CD14-positive monocyte (primary cell): ENCODE measurements around the gene SERPINF2. TPM values are rescaled to one million over a fixed set of nuclear protein-coding genes. Genes with fewer than 3 reads are reported as not detected.

Source experiments
- DNase-seq, 3 donors: peaks; one replicate each; pipeline ENCODE4 v3.0.0-alpha.2; 2011 to 2022
- H2AFZ ChIP-seq: 2 replicates; pipeline ENCODE4 v1.6.0; 2012; ENCODE audit warnings: mild to moderate bottlenecking, low read depth, low read length, inconsistent platforms; ENCODE audit not compliant: insufficient read depth, poor library complexity, severe bottlenecking
- H3K27ac ChIP-seq, 2 donors: 1 replicate in 1 of 2; 2 replicates in 1 of 2; pipeline ENCODE4 v1.5.1; 2012 to 2013; ENCODE audit warnings: low read length in 2 of 2, control low read depth in 1 of 2, inconsistent platforms in 1 of 2, low read depth in 1 of 2, mild to moderate bottlenecking in 1 of 2
- H3K27me3 ChIP-seq, 2 donors: one replicate each; pipeline versions ENCODE4 v1.6.0 to v1.6.1; 2011 to 2013; ENCODE audit warnings: low read length in 2 of 2; ENCODE audit not compliant: control insufficient read depth in 2 of 2, insufficient read depth in 2 of 2
- H3K36me3 ChIP-seq, 2 donors: replicated peaks in 1 of 2; 1 replicate in 1 of 2; 2 replicates in 1 of 2; pipeline versions ENCODE4 v1.5.1 to v1.6.1; 2012 to 2013; ENCODE audit warnings: low read length in 2 of 2, control low read depth in 1 of 2, inconsistent platforms in 1 of 2, mild to moderate bottlenecking in 1 of 2; ENCODE audit not compliant: insufficient read depth in 2 of 2, control insufficient read depth in 1 of 2
- H3K4me1 ChIP-seq, 2 donors: 1 replicate in 1 of 2; 2 replicates in 1 of 2; pipeline versions ENCODE4 v1.5.1 to v1.6.1; 2012 to 2013; ENCODE audit warnings: low read length in 2 of 2, control low read depth in 1 of 2, inconsistent platforms in 1 of 2, mild to moderate bottlenecking in 1 of 2, moderate library complexity in 1 of 2; ENCODE audit not compliant: insufficient read depth in 2 of 2, control insufficient read depth in 1 of 2
- H3K4me2 ChIP-seq: replicated peaks from 2 replicates; pipeline ENCODE3; 2012; ENCODE audit warnings: low read length, moderate library complexity, mild to moderate bottlenecking; ENCODE audit not compliant: poor library complexity, severe bottlenecking; ENCODE audit errors: extremely low read depth
- H3K4me3 ChIP-seq, 3 experiments: fragments of 200-600 bp in 1 of 3; sonication (generic) in 1 of 3; replicated peaks in 1 of 3; 1 replicate in 2 of 3; 2 replicates in 1 of 3; pipeline ENCODE4 v1.5.1; 2011 to 2013; ENCODE audit warnings: low read length in 3 of 3, mild to moderate bottlenecking in 3 of 3, control low read depth in 2 of 3, low read depth in 2 of 3, inconsistent platforms in 1 of 3, moderate library complexity in 1 of 3
- H3K79me2 ChIP-seq: 2 replicates; pipeline ENCODE4 v1.6.0; 2012; ENCODE audit warnings: mild to moderate bottlenecking, control low read depth, inconsistent platforms, low read length, moderate library complexity; ENCODE audit not compliant: insufficient read depth
- H3K9ac ChIP-seq: 2 replicates; pipeline ENCODE4 v1.6.0; 2017; ENCODE audit warnings: low read length, mild to moderate bottlenecking; ENCODE audit not compliant: insufficient read depth, poor library complexity, severe bottlenecking
- H3K9me3 ChIP-seq, 2 donors: replicated peaks in 1 of 2; 1 replicate in 1 of 2; 2 replicates in 1 of 2; pipeline versions ENCODE4 v1.5.1 to v1.6.1; 2012 to 2013; ENCODE audit warnings: low read length in 2 of 2, control low read depth in 1 of 2; ENCODE audit not compliant: control insufficient read depth in 1 of 2, insufficient read depth in 1 of 2
- H4K20me1 ChIP-seq: 2 replicates; pipeline ENCODE4 v1.6.0; 2012; ENCODE audit warnings: mild to moderate bottlenecking, low read length, control low read depth, moderate library complexity; ENCODE audit not compliant: insufficient read depth
- H3K27ac Mint-ChIP-seq, 7 donors: one replicate each; pipeline ENCODE4 v1.8.0; 2020; ENCODE audit warnings: mild to moderate bottlenecking in 7 of 7, mixed read lengths in 7 of 7, moderate library complexity in 6 of 7, inconsistent platforms in 2 of 7
- H3K27me3 Mint-ChIP-seq, 3 donors: one replicate each; pipeline ENCODE4 v1.8.0; 2021 to 2022; ENCODE audit warnings: low read depth in 3 of 3, mild to moderate bottlenecking in 3 of 3, mixed read lengths in 3 of 3, moderate library complexity in 3 of 3, inconsistent platforms in 1 of 3
- H3K36me3 Mint-ChIP-seq, 2 donors: one replicate each; pipeline ENCODE4 v1.8.0; 2020; ENCODE audit warnings: mixed read lengths in 2 of 2, inconsistent platforms in 1 of 2, mild to moderate bottlenecking in 1 of 2
- H3K4me1 Mint-ChIP-seq: one replicate; pipeline ENCODE4 v1.8.0; 2020; ENCODE audit warnings: mild to moderate bottlenecking, mixed read lengths
- H3K4me3 Mint-ChIP-seq, 2 donors: one replicate each; pipeline ENCODE4 v1.8.0; 2020; ENCODE audit warnings: mild to moderate bottlenecking in 2 of 2, mixed read lengths in 2 of 2, moderate library complexity in 1 of 2
- H3K9me3 Mint-ChIP-seq, 7 donors: one replicate each; pipeline ENCODE4 v1.8.0; 2020 to 2022; ENCODE audit warnings: mixed read lengths in 7 of 7, mild to moderate bottlenecking in 6 of 7, moderate library complexity in 6 of 7, inconsistent platforms in 2 of 7
- WGBS: methylation state at CpG from one replicate; pipeline ENCODE4 v1.1.5; 2013; ENCODE audit warnings: missing lambda C conversion rate; ENCODE audit not compliant: insufficient coverage; 5-methylcytosine and 5-hydroxymethylcytosine counted together
- intact Hi-C, 2 donors: fragments of 100-400 bp; cut with micrococcal nuclease; formaldehyde crosslinking; loops; one replicate each; pipeline versions ENCODE4 v1.15.0 to v1.15.1; 2023
- polyA plus RNA-seq, 3 donors: library from polyadenylated mRNA; depleted of rRNA in 1 of 3; unstranded in 2 of 3; stranded (reverse) in 1 of 3; fragments of 300-500 nt in 2 of 3; fragments of >200 nt in 1 of 3; fragmentation: Illumina TruSeq in 2 of 3; gene quantifications; 1 replicate in 2 of 3; 2 replicates in 1 of 3; pipeline ENCODE4 v1.2.3, GENCODE V29; 2012 to 2021
- TF ChIP-seq, protein P1 (sequence below): fragments of 200-600 bp; IDR thresholded peaks from one replicate; pipeline ENCODE4 v1.8.0; 2022; ENCODE audit warnings: antibody characterized with exemption, mild to moderate bottlenecking

Gene SERPINF2
- polyA plus RNA-seq, 3 donors = 0.75 to 1.5 (median 0.79) TPM

DNA sequence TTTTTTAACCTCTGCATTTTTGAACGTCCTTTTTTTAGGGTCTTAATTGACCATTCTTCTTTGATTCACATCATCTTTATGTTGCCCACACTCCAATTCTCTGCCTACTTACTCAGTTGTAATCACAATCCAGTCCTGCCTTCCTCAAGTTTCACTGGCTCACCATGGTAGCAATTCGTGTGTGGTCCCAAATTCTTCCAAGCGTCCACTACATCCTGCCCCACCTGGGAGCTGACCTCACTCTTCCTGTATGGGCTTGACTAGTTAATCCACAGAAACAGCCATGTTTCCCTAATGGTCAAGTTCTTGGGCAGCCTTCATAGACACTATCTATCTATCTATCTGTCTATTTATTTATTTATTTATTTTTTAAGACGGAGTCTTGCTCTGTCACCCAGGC is 39.6 kb upstream of the SERPINF2 start:
- no peaks in the 10 kb centered on the region for H3K9me3 ChIP-seq
- H3K4me1 ChIP-seq = no peaks in the 10 kb centered on the region
- intact Hi-C loops = no loop called here
- no peak overlapping the region for H3K4me2 ChIP-seq
- 67% methylated on average over 3 of the region's 4 CpGs for WGBS
- H3K9ac ChIP-seq = no peak overlapping the region
- H3K27ac ChIP-seq = no peak overlapping the region
- no peaks in the 10 kb centered on the region for H3K36me3 ChIP-seq
- no peak overlapping the region for H3K4me3 ChIP-seq
- TF ChIP-seq, protein P1, sequence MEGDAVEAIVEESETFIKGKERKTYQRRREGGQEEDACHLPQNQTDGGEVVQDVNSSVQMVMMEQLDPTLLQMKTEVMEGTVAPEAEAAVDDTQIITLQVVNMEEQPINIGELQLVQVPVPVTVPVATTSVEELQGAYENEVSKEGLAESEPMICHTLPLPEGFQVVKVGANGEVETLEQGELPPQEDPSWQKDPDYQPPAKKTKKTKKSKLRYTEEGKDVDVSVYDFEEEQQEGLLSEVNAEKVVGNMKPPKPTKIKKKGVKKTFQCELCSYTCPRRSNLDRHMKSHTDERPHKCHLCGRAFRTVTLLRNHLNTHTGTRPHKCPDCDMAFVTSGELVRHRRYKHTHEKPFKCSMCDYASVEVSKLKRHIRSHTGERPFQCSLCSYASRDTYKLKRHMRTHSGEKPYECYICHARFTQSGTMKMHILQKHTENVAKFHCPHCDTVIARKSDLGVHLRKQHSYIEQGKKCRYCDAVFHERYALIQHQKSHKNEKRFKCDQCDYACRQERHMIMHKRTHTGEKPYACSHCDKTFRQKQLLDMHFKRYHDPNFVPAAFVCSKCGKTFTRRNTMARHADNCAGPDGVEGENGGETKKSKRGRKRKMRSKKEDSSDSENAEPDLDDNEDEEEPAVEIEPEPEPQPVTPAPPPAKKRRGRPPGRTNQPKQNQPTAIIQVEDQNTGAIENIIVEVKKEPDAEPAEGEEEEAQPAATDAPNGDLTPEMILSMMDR = no peak
- H3K27me3 Mint-ChIP-seq = peaks cover 14 to 31% (median 18%) of the 10 kb centered on the region in 3 donors
- peaks cover 0 to 10% of the 10 kb centered on the region in 2 donors for H3K27me3 ChIP-seq
- no peaks in the 10 kb centered on the region for H4K20me1 ChIP-seq
- no peaks in the 10 kb centered on the region for H3K4me1 Mint-ChIP-seq
- no peak overlapping the region for H2AFZ ChIP-seq
- DNase-seq = no peak
- H3K36me3 Mint-ChIP-seq = peaks cover 0 to 1% of the 10 kb centered on the region in 2 donors
- no peaks in the 10 kb centered on the region for H3K79me2 ChIP-seq
- H3K27ac Mint-ChIP-seq = peak overlapping the region in 1 of 7 donors; percentile 4
- H3K4me3 Mint-ChIP-seq = no peak overlapping the region
- no peaks in the 10 kb centered on the region for H3K9me3 Mint-ChIP-seq

- WGBS = 97% methylated on average over 7 of the region's 7 CpGs
- Histone ChIP-seq H3K9ac (no peak overlapping the region), H4K20me1 (no peaks in the 10 kb centered on the region), H3K79me2 (no peaks in the 10 kb centered on the region), H3K4me1 (peaks cover 8 to 10% of the 10 kb centered on the region in 2 donors), H3K27me3 (peaks cover 0 to 23% of the 10 kb centered on the region in 2 donors), H3K9me3 (no peaks in the 10 kb centered on the region), H3K36me3 (no peaks in the 10 kb centered on the region), H3K4me2 (no peak overlapping the region), H2AFZ (no peak overlapping the region), H3K4me3 (no peak overlapping the region), H3K27ac (no peak overlapping the region)
- Mint-ChIP-seq H3K27me3 (peaks cover 24 to 48% (median 30%) of the 10 kb centered on the region in 3 donors), H3K36me3 (peaks cover 0 to 3% of the 10 kb centered on the region in 2 donors), H3K27ac (no peak overlapping the region), H3K9me3 (peaks cover 0 to 3% (median 0%) of the 10 kb centered on the region in 7 donors), H3K4me1 (peaks cover 5% of the 10 kb centered on the region), H3K4me3 (no peak overlapping the region)
- intact Hi-C loops = loop anchor here in 1 of 2 donors (5.0 kb wide), 1 partner anchor 33 kb away; no protein-coding TSS in a partner anchor
- TF ChIP-seq, protein P1 = no peak
- no peak for DNase-seq
These were observed 37.7 kb upstream of the SERPINF2 start for GRCh38 chr17:1705004-1705403.
